Neural crest cell (in vitro differentiated cells): ENCODE data around the gene UBL3. TPM values are rescaled to one million over a fixed set of nuclear protein-coding genes. Genes with fewer than 3 reads are reported as not detected.

Experiments used
- DNase-seq: peaks from one replicate; pipeline ENCODE4 v3.0.0; 2021; ENCODE audit warnings: low read depth, mixed read lengths, low spot score
- H3K27ac Mint-ChIP-seq: one replicate; pipeline ENCODE4 v1.8.0; 2021; ENCODE audit warnings: mild to moderate bottlenecking, mixed read lengths; ENCODE audit not compliant: unreplicated experiment
- H3K27me3 Mint-ChIP-seq: 2 replicates; pipeline ENCODE4 v1.8.0; 2021; ENCODE audit warnings: low read depth, mild to moderate bottlenecking, mixed read lengths
- H3K36me3 Mint-ChIP-seq: 2 replicates; pipeline ENCODE4 v1.8.0; 2021; ENCODE audit warnings: low read depth, mild to moderate bottlenecking, mixed read lengths
- H3K4me1 Mint-ChIP-seq: 2 replicates; pipeline ENCODE4 v1.8.0; 2021; ENCODE audit warnings: mixed read lengths
- H3K4me3 Mint-ChIP-seq: one replicate; pipeline ENCODE4 v1.8.0; 2021; ENCODE audit warnings: mild to moderate bottlenecking, mixed read lengths
- H3K9me3 Mint-ChIP-seq: 2 replicates; pipeline ENCODE4 v1.8.0; 2021; ENCODE audit warnings: mixed read lengths
- total RNA-seq: library from RNA; stranded (reverse); gene quantifications from 2 replicates; pipeline ENCODE4 v1.2.1, GENCODE V29; 2021
- TF ChIP-seq, protein P1 (sequence below): fragments of 200-600 bp; sonication (generic); conservative IDR thresholded peaks from 2 replicates; pipeline ENCODE4 v1.5.0; 2021; ENCODE audit warnings: antibody characterized with exemption, mild to moderate bottlenecking

Gene UBL3
- total RNA-seq, 1 donor from 2014 or later, result 35.5 TPM

- peaks cover 32% of the 10 kb centered on the region for H3K4me1 Mint-ChIP-seq
- no peak overlapping the region for H3K27ac Mint-ChIP-seq
- no peaks in the 10 kb centered on the region for H3K27me3 Mint-ChIP-seq
- H3K4me3 Mint-ChIP-seq, result no peak overlapping the region
- H3K36me3 Mint-ChIP-seq, result no peaks in the 10 kb centered on the region
- DNase-seq, result no peak
- H3K9me3 Mint-ChIP-seq, result no peaks in the 10 kb centered on the region
- TF ChIP-seq, protein P1, sequence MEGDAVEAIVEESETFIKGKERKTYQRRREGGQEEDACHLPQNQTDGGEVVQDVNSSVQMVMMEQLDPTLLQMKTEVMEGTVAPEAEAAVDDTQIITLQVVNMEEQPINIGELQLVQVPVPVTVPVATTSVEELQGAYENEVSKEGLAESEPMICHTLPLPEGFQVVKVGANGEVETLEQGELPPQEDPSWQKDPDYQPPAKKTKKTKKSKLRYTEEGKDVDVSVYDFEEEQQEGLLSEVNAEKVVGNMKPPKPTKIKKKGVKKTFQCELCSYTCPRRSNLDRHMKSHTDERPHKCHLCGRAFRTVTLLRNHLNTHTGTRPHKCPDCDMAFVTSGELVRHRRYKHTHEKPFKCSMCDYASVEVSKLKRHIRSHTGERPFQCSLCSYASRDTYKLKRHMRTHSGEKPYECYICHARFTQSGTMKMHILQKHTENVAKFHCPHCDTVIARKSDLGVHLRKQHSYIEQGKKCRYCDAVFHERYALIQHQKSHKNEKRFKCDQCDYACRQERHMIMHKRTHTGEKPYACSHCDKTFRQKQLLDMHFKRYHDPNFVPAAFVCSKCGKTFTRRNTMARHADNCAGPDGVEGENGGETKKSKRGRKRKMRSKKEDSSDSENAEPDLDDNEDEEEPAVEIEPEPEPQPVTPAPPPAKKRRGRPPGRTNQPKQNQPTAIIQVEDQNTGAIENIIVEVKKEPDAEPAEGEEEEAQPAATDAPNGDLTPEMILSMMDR, result no peak
These were observed 2.1 kb upstream of the UBL3 start for GRCh38 chr13:29852472-29853054.

GRCh38 chr13:29849731-29850212 is 645 bp downstream of the UBL3 start:
- peaks cover 49% of the 10 kb centered on the region for H3K4me1 Mint-ChIP-seq
- H3K27me3 Mint-ChIP-seq, result no peaks in the 10 kb centered on the region

DNA sequence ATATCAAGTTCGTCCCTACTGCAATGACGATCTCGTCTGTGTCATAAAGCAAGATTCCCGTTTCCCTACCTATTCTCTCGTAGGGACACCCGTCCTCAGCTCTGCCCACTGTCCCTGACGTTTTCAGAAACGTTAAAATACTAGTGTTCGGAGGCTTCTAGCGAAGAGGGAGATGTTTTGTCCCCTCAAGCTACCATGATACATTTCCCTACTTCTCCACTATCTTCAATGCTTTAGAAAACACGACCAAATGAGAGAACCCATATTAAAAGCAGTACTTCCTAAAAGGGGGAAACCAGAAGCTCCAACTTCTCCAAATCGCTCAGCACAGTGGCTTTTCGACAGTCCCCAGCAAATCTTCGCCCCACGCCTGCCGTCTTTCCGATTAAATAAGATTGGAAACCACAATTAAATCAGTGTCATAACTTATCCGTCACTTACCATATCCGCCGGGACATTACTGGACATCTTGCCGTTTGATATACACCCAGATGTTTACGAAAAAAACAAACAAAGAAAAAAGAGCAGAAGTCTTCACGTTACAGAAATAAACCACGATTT is 1.3 kb downstream of the UBL3 start:
- H3K9me3 Mint-ChIP-seq, result no peaks in the 10 kb centered on the region
- no peaks in the 10 kb centered on the region for H3K36me3 Mint-ChIP-seq
- H3K4me1 Mint-ChIP-seq, result peaks cover 51% of the 10 kb centered on the region
- H3K4me3 Mint-ChIP-seq, result peak overlapping the region; percentile 94
- DNase-seq, result no peak
- TF ChIP-seq, protein P1, result no peak
- no peaks in the 10 kb centered on the region for H3K27me3 Mint-ChIP-seq
- H3K27ac Mint-ChIP-seq, result peak overlapping the region; percentile 63

More at GRCh38 chr13:29849731-29850212, 645 bp downstream of the UBL3 start:
- H3K27ac Mint-ChIP-seq, result peak overlapping the region; percentile 63
- TF ChIP-seq, protein P1, result no peak
- peak overlapping the region; percentile 94 for H3K4me3 Mint-ChIP-seq
- H3K9me3 Mint-ChIP-seq, result no peaks in the 10 kb centered on the region
- DNase-seq, result peak; percentile 20
- H3K36me3 Mint-ChIP-seq, result no peaks in the 10 kb centered on the region

DNA sequence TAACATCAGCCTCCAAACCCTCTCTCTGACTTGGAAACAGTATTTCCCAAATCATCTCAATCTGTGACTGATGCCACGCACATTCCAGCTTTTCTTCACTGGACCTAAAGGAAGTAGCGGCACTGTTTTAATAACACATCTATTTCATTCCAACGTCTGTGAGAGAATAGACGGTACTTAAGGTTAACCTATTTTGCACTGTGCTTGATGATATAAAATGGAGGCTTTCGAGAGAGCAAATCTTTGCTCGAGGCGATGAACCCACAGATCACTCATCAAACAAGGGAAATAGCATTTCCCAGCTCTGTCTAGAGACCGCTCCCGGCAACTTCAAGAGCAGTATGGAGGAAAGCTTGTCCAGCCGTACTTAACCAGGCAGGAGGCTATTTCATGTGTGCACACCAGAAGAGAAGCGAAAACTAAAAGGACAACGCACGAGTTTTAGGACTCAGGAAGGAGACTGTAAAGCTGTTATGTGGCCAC is 2.9 kb downstream of the UBL3 start:
- TF ChIP-seq, protein P1, result no peak
- H3K27me3 Mint-ChIP-seq, result no peaks in the 10 kb centered on the region
- H3K27ac Mint-ChIP-seq, result peak overlapping the region; percentile 60
- peak overlapping the region; percentile 94 for H3K4me3 Mint-ChIP-seq
- peaks cover 56% of the 10 kb centered on the region for H3K4me1 Mint-ChIP-seq
- no peaks in the 10 kb centered on the region for H3K9me3 Mint-ChIP-seq
- no peaks in the 10 kb centered on the region for H3K36me3 Mint-ChIP-seq
- DNase-seq, result peak; percentile 12

DNA sequence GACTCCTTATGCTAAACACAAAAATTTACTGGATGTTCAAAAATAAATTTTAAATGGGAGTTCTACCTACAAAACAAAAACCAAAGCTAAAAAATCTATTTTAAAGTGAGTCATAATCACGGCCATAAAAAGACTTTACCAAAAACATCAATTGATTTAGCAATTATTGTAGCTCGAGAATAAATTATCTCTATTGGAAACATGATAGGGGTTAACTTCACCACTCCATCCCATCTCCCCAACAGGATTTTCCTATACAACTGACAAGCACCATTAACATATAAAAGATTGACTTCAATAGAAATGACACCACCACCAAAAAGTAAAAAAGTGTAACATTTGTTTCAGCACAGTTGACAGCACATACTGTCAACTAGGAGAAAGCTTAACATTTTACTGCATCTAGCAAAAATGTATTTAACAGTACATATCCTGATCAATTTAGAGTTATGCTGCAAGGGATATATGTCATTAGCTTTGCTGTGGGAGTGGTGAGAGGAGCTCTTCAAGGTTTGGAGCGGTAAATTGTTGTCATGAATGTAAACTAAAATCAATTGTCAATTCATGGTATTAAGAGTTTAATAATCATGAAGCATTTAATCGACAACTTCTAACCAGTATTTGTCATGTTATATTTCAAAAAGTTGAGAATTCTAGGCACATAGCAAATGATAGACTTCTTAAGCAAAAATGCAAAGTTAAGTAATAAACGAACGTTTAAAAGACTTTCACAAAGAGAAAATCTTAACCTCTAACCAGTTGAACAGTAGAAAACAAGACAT is 3.8 kb downstream of the UBL3 start:
- Mint-ChIP-seq H3K36me3 (no peaks in the 10 kb centered on the region), H3K27me3 (no peaks in the 10 kb centered on the region), H3K4me1 (peaks cover 61% of the 10 kb centered on the region), H3K4me3 (peak overlapping the region; percentile 94), H3K9me3 (no peaks in the 10 kb centered on the region), H3K27ac (peak overlapping the region; percentile 60)
- DNase-seq, result no peak
- TF ChIP-seq, protein P1, result no peak
